ENCODE results near the gene EIPR1.

Gene EIPR1

DNA sequence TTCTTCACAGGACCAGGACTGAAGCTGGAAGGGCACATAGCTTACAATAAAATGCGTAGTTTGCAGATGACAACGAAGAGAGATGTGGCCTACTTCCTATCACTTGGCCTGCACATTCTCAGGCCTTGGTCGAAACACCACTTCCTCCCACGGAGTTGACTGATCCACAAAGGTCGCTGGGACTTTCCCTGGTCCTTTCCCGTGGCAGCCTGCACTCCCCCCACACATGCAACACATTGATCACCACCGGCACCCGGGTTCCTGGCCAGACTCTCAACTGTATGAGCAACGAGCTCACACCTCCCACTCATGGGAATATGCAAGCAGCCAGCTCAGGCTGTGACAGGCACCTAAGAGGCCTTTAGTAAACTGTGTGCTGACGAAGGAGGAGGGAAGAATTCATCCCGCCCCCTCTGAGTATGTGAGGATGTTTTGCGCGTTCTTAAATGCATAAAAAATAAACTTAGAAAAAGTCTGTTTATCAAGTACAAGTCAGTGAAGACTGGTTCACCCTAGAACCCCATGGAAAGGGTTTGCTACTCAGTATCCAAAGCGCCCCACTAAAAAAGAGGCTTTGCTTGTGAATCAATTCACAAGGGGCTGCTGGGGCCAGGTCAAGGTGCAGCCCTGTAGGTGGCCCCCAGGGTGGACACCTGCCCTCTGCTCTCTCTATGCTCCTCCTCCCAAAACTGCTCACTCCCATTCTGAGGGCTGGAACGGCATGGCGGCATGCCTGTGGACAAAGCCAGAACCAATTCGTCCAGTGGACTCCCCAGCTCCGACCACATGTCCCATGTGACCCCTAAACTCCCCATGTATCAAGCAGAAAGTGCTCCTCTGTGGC is 154.3 kb downstream of the EIPR1 start:
- no peak for DNase-seq (ENCODE audit: insufficient read length, low spot score)

GRCh38 chr2:3222636-3223035 is 155.0 kb downstream of the EIPR1 start:
- no peak for FAIRE-seq
- DNase-seq (ENCODE audit: insufficient read length, low spot score) = no peak

More for the DNA sequence above, 154.3 kb downstream of the EIPR1 start:
- no peak for FAIRE-seq

GRCh38 chr2:3219536-3219935 is 158.1 kb downstream of the EIPR1 start:
- DNase-seq (ENCODE audit: insufficient read length, low spot score) = no peak
- FAIRE-seq = no peak

GRCh38 chr2:3217646-3218045 is 160.0 kb downstream of the EIPR1 start:
- DNase-seq (ENCODE audit: insufficient read length, low spot score) (no peak), FAIRE-seq (no peak)

DNA sequence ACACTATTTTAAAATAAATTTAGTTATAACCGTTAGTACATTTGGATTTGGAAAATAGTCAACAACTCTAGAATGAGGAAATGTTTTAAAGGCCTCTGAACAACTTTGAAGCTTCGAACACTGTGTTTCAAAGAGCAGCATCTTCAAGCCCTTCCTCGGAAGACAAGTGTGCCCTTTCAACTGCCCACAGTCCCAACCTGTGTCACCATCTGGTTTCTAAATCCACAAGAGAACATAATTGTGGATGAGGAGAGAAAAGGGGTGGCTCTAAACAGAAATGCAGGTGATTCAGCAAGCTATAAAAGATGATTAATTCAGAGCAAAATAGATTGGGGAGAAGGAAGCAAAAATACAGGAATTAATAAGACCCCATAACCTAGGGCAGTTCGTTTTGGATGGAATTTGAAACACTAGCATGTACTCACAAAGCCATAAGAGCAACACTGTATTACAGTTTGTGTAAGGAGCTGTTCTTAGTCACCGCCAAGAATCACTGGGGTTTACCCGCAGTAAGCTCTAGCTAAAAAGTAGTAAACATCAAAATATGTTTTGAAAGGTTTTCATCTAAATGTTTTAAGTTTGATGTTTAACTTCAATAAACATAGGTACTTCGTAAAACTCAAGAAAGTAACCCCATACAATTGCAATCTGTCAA is 160.7 kb downstream of the EIPR1 start:
- FAIRE-seq = no peak
- no peak for DNase-seq (ENCODE audit: insufficient read length, low spot score)

- no peak for FAIRE-seq
Measured at GRCh38 chr2:3214806-3215404, 162.7 kb downstream of the EIPR1 start.

GRCh38 chr2:3214065-3214464 is 163.6 kb downstream of the EIPR1 start:
- no peak for DNase-seq (ENCODE audit: insufficient read length, low spot score)
- no peak for FAIRE-seq

More at GRCh38 chr2:3214806-3215404, 162.7 kb downstream of the EIPR1 start:
- no peak for DNase-seq (ENCODE audit: insufficient read length, low spot score)

- no peak for FAIRE-seq
- DNase-seq (ENCODE audit: insufficient read length, low spot score) = no peak
Measured at GRCh38 chr2:3212984-3213383, 164.6 kb downstream of the EIPR1 start.

DNA sequence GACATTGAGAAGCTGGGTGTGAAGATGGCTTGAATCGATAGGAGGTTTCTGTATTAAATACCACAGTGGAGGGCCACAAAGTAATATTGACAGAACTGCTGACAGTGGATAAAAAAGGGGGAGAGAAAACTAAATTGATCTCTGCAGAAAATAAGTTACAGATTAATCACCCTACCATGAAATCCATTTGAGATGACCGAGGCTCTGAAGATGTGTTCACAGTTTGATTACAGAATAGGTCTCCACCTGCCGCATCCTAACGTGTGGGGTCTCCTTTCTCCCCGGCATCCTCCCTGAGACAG is 165.6 kb downstream of the EIPR1 start:
- DNase-seq (ENCODE audit: insufficient read length, low spot score) = no peak
- no peak for FAIRE-seq

DNA sequence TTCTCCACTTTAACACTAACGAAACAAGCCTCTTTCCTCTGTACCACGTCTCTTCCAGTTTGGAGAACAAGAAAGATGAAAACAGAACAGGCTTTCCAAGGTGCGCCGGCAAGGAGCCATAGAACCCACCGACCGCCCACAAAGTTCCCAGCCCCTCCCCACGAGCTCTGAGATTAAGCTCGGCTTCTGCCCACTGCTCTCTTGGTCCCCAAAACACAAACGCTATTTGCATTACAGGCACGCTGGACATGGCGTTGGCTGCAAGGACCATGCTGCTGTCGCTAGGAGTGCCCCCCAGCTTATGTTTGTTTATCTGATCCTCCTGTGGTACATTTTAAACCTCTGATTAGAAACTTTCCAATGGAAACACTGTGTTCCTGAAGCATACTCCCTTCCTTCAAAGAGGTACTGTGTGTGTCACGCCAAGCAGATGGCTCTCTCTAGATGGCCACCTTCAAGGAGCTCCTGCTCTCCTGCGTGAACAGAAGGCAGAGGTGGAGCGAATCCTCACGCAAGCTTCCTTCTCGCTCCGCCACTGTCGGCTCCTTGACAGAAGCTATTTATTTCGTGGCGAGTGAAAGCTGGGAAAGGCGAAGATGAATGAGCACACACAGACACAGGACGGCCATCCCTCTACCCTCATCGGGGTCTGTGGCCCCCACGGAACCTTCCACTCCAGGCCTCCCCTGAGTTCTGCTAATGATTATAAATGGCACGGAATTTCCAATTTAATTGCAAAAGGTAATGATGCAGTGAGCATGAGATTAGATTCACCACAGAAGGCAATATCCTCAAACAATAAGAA is 166.2 kb downstream of the EIPR1 start:
- no peak for DNase-seq (ENCODE audit: insufficient read length, low spot score)
- FAIRE-seq = no peak

DNA sequence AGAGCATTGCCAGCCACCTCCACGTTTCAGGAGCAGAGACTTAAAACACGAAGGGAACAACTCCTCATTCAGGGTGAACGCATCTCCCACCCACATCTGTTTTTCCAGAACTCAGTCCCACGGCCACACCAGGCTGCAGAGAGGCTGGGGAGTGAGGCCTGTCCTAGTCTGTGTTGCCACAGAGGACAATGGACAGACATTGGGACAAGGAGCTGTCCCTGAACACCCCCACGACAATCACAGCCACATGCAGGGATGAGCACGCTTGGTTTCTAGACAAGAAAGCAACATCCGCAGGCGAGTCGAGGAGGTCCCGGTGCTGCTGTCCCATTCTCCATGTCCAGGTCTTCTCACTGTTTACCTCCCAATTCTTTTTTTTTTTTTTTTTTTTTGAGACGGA is 167.4 kb downstream of the EIPR1 start:
- no peak for DNase-seq (ENCODE audit: insufficient read length, low spot score)
- no peak for FAIRE-seq

- DNase-seq (ENCODE audit: insufficient read length, low spot score) (no peak), FAIRE-seq (no peak)
Measured at GRCh38 chr2:3209258-3209657, 168.4 kb downstream of the EIPR1 start.

GRCh38 chr2:3208591-3208990 is 169.0 kb downstream of the EIPR1 start:
- no peak for FAIRE-seq

DNA sequence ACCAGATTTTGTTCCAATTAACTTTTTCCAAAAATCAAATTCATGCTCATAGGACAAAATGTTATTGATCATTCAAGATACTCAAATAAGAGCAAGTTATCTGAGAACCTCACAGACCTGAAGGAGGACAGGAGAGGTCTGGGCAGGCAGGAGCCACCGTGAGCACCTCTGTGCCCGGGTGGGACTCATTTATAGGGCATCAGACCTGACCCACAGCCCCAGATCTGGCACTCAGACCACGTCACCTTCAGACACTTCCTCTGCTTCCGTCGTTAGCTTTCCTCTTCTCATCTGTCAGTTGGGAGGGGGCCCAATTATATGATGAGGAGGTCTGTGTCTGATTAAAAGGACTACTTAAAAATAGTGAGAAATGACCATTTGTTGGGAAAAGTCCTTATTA is 169.4 kb downstream of the EIPR1 start:
- no peak for DNase-seq (ENCODE audit: insufficient read length, low spot score)
- FAIRE-seq = no peak

More at GRCh38 chr2:3208591-3208990, 169.0 kb downstream of the EIPR1 start:
- no peak for DNase-seq (ENCODE audit: insufficient read length, low spot score)

- FAIRE-seq = peak; percentile 28
- no peak for DNase-seq (ENCODE audit: insufficient read length, low spot score)
Measured at GRCh38 chr2:3207091-3207491, 170.5 kb downstream of the EIPR1 start.

GRCh38 chr2:3205845-3206244 is 171.8 kb downstream of the EIPR1 start:
- no peak for FAIRE-seq
- no peak for DNase-seq (ENCODE audit: insufficient read length, low spot score)

DNA sequence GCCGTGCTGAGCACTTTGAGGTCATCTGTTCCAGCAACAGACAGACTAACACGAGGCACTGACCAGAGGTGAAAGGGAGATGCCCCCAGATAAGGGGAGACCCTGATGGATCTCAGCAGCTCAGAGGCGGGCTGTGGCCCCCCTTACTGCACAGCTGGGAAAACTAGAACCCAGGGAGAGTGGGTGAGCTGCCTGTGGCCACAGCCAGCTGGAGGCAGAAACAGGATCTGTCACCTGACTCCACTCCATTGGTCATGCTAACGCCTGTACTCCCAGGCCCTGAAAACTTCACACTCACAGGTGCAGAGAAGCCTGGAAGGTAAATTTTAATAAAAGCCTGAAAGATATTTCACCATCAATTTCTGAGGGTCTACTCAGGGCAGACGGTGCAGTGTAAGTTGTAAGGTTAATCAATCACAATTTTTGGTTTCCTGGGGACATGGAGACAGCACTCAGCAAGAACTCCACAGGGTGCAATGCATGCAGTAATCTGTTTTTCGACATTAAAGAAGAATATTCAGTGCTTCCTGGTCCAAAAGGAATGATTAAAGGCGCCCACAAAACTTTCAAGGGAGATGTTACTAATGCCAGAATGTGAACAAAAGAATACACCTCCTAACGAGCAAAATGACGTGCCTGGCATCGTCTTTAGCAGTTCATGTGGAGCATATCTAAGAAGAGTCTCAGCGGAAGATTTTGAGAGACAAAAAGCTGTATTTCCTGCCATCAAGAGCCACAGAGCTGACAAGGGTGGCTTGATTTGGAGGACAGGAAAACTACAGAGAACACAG is 173.4 kb downstream of the EIPR1 start:
- no peak for DNase-seq (ENCODE audit: insufficient read length, low spot score)
- no peak for FAIRE-seq

DNA sequence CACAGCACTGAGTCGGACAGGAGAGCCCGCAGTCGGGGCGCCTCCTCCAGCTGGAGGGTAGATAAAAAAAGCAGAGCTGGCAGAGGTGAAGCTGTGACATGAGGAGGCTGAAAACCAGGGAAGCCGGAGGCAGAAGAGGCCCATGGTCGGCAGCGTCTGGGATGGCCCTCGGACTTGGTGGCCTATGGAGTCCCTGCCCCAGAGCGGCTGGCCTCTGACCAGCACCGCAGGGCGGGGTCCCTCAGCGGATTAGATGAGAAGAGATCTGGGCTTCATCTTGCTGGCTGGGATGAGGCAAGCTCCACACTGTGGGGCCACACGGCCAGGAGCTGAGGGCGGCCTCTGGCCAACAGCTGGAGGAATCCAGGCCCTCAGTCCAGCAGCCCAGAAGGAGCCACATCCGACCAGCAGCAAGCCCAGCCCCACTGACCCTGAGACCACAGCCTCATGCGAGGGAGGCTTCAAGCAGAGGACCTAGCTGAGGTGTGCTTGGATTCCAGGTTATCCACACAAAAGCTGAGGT is 174.1 kb downstream of the EIPR1 start:
- FAIRE-seq (no peak), DNase-seq (ENCODE audit: insufficient read length, low spot score) (no peak)

DNA sequence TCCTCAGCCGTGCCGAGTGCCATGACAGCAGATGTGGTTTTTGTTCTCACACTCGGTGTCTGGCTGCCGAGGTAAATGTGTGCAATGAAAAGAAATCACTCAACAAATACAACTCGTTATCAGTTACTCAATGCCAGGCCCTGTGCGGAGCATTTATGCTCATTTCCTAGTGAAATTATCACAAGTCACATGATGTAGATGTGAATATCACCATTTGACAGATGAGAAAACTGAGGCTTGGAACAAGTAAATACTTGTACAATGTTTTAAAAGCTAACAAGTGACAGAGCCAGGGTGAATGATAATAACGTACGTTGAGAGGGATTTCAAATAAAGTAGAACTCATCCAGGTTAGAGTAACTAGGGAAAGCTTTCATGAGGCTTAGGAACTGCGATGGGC is 174.7 kb downstream of the EIPR1 start:
- no peak for DNase-seq (ENCODE audit: insufficient read length, low spot score)
- peak; percentile 9 for FAIRE-seq

DNA sequence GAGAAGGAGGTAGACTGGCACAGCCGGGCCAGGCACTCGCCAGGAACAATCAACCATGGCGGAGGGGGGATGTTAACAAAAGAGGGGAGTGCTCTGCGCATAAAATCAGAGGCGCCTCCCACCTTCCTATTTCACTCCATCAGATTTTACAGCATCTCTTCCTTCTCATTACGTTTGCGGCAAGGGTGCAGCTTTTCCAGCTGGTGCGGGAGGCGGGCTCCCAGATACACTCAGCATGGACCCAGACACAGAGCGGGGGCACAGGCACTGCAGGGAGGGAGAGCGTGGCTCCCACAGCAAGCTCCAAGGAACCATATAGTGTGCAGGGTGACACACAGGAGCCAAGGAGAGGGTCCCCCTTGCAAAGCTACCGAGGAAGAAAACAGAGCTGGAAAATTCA is 176.3 kb downstream of the EIPR1 start:
- FAIRE-seq = no peak
- no peak for DNase-seq (ENCODE audit: insufficient read length, low spot score)

Measured in HTR-8/SVneo (cell line).